ENCODE measurements around the gene SLC25A14.

GRCh38 chrX:130385520-130385919, 45.8 kb downstream of the SLC25A14 start, which contains the start of gene GPR119:
- no peak for TF ChIP-seq EP300 (IDR thresholded peaks at IDR 0.05)
- TF ChIP-seq, protein P1, sequence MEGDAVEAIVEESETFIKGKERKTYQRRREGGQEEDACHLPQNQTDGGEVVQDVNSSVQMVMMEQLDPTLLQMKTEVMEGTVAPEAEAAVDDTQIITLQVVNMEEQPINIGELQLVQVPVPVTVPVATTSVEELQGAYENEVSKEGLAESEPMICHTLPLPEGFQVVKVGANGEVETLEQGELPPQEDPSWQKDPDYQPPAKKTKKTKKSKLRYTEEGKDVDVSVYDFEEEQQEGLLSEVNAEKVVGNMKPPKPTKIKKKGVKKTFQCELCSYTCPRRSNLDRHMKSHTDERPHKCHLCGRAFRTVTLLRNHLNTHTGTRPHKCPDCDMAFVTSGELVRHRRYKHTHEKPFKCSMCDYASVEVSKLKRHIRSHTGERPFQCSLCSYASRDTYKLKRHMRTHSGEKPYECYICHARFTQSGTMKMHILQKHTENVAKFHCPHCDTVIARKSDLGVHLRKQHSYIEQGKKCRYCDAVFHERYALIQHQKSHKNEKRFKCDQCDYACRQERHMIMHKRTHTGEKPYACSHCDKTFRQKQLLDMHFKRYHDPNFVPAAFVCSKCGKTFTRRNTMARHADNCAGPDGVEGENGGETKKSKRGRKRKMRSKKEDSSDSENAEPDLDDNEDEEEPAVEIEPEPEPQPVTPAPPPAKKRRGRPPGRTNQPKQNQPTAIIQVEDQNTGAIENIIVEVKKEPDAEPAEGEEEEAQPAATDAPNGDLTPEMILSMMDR (IDR thresholded peaks at IDR 0.05): no peak

All from stomach (tissue), 4 donors.